ENCODE results near the gene IQCC. TPM values are rescaled to one million over a fixed set of nuclear protein-coding genes. Genes with fewer than 3 reads are reported as not detected.

The IQCC gene
- total RNA-seq, 1 experiment from 2014 or later, result 4.0 TPM

DNA sequence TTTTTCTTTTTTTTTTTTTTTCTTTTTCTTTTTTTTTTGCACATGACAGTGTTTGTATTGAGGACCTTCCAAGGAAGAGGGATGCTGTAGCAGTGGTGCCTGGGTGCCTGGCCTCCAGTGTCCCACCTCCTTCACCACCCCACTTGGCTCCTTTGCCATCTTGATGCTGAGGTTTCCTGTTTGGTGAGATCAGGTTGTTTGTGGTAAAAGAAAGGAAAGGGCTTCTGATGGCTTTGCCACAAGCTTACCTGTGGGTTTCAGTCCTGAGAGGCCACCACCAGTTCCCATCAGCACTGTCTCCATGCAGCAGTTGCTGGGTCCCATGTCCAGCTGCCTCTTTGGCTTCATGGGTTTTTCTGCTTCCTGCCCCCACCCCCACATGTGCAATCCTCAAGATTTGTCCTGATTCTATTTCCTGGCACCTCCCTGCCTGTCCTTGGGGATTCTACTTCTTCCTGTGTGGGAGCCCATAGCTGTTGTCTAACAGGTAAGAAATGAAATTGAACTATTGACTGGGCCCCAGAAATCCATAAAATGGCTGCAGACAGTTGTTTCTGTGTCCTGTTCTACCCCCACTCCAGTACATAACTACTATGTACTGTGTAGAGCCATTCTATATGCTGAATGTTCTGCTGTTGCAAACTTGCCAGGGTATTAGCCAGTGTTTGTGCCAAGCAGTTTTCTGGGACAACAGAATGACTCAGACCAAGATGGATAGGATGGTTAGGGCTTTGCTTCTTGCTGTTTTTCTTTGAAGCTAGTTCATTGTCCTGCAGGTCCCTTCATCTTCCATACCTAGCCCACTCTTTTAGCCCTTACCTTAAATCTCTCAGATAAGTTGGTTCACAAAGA lies 9.3 kb upstream of the IQCC start:
- DNase-seq (ENCODE audit: low read depth), result no peak

DNA sequence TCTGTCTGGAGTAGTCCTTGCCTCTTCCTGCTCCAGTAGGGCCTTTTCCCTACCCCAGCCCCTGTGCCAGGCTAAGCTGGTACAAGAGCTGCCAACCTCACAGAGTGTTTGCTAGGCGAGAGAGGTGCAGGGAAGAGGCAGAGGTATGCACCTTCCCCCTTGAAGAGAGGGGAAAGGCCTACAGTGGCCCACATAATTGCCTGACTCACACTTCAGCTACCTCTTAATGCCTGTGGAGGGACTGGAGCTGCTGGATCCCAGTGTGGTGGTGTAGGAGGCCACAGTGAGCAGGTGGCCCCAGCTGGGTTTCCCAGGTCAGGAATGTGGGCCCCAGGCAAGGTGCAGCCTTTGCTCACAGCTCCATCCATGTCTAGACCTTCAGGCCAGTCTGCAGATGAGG lies 8.4 kb upstream of the IQCC start:
- no peak for DNase-seq (ENCODE audit: low read depth)

DNA sequence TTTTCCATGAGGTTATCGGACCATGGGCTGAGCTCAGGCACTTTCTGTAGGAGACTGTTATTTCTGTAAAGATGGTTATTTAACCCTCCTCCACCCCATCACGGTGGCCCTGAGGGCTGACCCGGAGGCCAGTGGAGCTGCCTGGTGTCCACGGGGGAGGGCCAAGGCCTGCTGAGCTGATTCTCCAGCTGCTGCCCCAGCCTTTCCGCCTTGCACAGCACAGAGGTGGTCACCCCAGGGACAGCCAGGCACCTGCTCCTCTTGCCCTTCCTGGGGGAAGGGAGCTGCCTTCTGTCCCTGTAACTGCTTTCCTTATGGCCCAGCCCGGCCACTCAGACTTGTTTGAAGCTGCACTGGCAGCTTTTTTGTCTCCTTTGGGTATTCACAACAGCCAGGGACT lies 7.6 kb upstream of the IQCC start:
- no peak for DNase-seq (ENCODE audit: low read depth)

DNA sequence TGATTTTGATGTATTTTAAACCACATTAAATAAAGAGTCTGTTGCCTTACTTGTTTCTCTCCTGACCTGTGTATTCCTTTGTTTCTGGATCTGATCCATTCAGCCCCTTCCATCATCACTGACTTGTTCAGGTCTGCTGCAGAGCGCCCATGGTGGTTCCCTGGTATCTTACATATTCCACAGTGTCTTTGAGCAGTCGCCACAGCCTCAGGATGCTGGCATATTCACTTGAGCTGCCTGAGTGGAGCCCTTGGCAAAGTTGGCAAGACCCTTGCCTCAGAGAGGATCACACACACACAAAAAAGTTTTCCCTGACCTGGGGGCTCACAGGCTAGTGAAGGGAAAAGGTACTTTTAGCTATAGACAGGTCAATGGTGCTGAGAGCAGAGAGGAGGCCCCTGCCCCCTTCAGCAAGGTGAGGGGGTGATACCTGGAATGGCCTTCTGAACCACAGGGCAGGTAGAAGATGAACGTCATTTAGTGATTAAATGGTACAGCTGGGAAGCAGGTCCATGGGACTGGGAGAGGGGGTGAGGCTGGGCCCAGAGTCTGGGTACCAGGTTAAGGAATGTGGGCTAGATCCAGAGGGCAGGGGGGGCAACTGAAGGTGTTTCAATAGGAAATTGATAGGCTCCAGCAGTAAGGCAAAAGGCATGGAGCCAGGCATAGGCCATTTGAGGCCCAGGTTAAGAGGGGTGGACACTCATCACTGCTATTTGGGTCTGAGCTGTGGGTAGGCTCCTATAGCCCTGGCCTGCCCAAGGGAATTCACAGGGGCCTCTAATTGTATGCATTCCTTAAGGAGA lies 7.0 kb upstream of the IQCC start:
- no peak for DNase-seq (ENCODE audit: low read depth)

DNA sequence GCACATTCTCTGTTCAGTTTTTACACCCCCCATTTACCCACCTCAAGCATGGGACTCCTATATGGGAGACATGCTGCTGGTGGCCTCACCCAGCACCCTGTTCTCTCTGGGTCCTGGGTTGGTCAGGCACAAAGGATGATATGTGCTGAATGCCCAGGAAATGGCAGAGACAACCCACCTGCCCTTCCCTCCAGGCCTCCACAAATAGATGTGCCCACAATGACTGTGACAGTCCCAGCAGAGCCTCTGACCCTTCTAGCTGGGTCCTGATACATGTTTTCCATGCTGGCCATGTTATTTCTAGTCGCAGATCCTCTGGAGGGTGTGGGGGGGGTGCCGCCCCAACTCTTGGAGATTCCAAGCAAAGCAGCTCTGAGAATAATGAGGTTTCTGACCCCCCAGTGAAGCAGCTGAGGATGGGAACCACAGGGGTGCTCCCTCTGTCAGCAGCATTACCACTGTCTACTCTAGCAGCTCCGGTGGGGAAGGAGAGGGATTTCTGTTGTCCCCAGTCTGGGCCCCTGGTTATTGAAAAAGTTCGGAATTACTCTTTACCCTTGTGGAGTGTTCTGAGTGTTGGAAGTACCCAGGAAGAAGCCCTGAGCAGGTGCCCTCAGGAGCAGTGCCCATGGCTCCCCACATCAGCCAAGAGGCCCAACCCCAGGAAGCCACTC lies 6.3 kb upstream of the IQCC start:
- DNase-seq (ENCODE audit: low read depth), result no peak

DNA sequence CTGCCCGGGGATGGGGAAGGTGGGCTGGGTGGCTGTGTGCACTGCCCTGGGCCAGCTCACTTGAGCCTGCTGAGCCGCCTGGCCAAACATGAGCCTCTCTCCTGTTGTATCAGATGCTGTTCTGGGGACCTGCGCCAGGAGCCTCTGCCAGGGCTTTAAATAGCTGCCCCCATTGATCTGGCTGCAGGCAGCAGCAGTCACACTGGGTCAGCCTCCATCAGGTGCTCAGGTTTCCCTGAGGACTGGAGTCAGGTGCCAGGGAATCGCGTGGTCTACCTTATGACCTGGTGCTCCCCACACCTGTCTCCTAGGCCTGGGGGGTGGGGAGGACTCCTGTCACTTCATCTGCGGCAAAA lies 5.8 kb upstream of the IQCC start:
- no peak for DNase-seq (ENCODE audit: low read depth)

DNA sequence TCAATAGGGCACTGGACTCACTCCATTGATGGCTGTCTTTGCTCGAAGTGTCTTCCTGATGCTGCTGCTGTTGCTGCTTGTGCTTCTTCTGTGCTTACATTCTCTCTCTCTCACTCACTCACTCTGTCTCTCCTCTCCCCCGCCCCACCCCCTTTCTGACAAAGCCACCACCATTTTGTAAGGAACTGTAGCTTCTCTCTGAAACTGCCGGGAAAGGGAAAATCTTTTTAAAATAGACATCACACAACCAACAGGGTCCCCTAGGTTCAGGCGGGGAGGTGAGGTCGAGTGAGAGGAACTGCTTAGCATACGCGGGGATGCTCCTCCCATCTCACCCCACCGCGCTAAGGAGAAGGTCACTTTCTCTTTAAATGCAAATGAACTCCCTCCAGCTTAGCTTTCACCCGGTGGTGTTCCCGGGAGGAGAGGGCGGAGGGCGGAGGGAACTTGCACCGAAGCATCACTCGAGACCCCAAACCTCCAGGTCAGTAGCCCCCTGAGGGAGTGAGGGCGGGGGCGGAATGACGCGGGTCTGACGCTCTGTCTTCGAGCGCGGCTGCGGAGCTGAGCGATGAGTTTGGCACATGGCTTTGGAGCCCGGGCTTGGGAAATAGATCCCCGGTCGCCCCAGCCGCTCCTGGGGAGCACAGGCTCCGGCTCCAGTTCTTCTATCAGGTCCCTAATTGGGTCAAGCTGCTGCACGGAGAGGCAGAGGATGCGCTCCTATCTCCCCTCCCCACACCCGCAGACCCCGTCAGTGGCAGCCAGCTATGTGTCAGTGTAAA lies 5.1 kb upstream of the IQCC start, which contains the start of gene CCDC28B:
TSS of gene CCDC28B (plus strand) at position 370 of the 785 bp plus-strand sequence. CDS start 1,341 bp downstream, outside the sequence.
- DNase-seq (ENCODE audit: low read depth), result peak; percentile 68

DNA sequence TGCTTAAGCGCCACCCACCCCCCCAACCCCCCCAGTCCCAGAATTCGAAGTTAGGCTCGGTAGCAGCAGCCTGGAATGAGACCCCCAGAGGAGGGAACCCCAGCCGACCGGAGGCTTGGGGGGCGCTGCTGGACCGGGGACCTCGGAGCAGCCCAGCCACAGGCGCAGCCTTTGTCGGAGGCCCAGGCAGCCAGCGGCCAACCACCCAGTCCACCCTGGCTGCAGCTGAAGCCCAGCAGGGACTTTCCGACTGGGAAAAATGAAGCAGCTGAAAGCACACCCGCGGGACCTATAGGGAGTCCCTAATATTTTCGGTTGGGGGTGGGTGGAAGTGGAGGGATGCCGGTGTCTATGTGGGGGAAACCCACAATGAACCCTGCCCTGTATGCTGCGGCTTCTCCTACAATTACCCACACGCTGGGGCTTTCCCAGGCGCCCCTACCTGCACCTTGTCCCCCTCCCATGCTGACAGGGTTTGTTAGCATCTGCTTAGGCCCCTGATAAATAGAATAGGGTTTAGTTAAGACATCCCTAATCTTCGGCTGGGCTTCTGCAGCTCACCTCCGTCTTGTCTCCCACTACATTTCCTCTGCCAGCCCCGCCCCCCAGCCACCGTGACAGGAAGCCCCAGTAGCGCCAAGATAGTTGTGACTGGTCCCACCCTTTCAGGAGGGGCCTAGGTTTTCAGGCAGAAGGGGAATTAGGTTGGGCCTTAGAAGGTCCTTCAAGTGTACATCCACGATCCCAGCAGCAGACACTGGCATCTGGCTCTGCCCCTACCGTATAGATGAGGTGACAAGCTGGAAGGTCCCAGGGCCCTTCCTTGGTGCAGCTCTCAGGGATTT lies 4.2 kb upstream of the IQCC start:
- peak; percentile 53 for DNase-seq (ENCODE audit: low read depth)

DNA sequence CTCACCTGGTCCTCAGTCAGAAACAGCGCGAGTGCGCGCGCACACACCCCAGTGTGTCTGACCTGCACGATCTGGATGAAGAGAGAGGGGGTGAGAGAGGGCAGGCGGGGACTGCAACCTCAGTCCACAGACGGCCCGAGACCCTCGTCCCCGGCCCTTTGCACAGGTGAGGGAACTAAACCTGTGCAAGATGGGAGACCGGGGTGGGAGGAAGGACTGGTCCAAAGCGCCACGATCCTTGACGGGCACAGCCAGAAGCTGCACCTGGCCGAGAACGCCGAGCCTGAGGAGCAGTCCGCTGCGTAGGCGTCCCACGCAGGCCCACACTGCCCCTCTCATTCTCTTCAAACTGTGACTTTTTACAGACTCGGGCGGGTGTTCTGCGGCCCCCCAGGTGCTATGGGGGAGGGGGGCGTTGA lies 519 bp upstream of the IQCC start:
- DNase-seq (ENCODE audit: low read depth), result no peak

DNA sequence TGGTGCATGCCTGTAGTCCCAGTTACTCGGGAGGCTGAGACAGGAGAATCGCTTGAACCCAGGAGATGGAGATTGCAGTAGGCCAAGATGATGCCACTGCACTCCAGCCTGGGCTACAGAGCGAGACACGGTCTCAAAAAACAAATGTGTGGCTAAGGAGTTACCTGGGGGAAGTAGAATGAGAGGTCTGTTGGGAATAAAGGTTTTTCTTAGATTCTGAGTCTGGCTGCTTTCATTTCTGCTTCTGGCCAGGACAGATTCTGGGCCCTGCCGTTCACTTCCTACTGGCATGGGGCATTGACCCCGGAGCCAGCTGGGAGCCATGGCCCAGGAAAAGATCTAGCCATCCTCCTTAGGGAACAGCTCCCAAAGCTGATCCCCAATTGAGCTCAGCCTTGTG lies 3.0 kb downstream of the IQCC start:
- DNase-seq (ENCODE audit: low read depth), result no peak

DNA sequence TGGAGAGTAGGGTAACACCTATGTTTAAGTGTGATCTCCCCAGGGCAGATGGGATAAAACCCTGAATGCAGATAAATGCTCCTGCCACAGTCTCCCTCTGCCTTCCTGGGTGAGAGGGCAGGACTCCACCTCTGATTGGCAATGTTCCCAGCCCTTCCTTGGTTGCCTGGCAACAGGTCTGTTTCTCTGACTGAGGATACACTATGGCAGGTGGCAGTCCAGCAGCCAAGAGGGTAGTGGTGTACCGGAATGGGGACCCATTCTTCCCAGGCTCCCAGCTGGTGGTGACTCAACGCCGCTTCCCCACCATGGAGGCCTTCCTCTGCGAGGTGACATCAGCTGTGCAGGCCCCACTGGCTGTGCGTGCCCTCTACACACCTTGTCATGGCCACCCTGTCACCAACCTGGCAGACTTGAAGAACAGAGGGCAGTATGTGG lies 3.4 kb downstream of the IQCC start, which contains the start of gene DCDC2B:
TSS of gene DCDC2B (plus strand) at position 199 of the 438 bp plus-strand sequence. CDS start at position 204, 5 bp downstream.
- peak; percentile 94 for DNase-seq (ENCODE audit: low read depth)

DNA sequence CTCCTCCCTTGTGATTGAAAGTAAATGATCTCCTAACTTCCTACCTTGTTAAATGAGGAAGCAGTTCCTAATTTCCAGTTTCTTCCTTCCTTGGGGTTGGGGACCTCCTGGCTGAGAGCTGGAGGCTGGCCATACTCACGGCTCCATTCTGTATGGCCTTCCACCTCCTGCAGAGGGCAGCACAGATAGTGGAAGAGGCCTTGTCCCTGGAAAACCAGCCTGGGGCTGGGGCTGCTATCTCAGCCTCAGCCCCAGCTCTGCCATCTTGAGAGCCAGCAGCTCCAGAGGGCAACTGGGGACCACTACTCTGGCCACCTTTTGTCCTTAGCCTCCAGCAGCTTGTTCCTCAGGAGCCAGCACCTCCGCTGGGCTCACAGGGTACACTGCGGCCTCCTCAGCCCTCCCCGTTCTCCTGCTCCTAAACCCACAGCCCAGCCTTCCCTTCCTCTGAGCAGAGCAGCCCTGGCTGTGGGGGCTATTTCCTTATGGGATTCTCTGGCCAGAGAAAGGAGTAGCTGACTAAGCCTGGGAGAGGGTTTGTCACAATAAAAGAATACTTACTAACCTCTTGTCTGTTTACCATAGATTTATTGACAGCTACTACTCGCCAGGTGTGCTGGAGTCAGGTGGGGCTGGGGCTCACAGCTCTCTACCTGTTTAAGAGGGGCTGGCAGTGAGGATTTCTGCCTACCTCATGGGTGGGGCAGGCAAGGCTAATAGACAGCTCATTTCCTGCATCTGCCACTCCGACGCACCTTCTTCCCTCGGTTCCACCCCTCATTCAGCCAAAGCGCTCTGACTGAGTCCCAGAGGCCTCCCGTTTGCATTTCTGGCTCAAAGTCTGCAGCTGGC lies 10.4 kb downstream of the IQCC start:
- peak; percentile 58 for DNase-seq (ENCODE audit: low read depth)

DNA sequence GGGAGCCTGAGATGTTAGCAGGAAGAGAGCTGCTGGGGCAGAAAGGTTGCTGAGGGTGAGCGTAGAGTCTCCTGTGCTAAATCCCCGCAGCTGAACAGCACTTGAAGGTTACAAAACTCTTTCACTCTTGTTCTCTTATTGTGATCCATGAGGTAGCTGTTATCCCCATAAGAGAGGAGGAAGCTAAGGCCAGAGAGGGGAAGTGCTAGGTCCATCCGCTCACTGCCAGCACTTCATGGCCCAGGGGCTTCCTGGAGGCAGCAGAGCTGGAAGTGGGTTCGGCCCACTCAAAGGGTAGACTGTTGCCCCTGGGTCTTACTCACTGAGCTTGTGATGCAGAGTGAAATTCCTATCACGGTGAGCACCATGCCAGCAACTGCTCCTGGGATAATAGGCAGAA lies 11.1 kb downstream of the IQCC start:
- DNase-seq (ENCODE audit: low read depth), result no peak

DNA sequence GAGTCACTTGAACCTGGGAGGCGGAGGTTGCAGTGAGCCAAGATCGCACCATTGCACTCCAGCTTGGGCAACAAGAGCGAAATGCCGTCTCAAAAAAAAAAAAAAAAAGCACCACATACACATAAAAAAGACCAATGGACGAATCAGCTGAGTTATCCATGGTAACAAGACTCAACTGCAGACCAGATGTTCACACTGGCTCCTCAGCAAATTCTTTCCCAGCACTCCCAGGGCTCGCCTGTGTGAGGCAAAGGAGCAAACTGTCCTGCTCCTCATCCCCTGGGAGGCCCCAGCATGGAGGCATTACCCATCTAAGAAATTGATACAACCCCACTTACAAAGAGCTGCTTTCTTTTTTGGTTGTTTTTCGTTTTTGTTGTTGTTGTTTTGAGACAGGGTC lies 13.6 kb downstream of the IQCC start:
- DNase-seq (ENCODE audit: low read depth), result no peak

DNA sequence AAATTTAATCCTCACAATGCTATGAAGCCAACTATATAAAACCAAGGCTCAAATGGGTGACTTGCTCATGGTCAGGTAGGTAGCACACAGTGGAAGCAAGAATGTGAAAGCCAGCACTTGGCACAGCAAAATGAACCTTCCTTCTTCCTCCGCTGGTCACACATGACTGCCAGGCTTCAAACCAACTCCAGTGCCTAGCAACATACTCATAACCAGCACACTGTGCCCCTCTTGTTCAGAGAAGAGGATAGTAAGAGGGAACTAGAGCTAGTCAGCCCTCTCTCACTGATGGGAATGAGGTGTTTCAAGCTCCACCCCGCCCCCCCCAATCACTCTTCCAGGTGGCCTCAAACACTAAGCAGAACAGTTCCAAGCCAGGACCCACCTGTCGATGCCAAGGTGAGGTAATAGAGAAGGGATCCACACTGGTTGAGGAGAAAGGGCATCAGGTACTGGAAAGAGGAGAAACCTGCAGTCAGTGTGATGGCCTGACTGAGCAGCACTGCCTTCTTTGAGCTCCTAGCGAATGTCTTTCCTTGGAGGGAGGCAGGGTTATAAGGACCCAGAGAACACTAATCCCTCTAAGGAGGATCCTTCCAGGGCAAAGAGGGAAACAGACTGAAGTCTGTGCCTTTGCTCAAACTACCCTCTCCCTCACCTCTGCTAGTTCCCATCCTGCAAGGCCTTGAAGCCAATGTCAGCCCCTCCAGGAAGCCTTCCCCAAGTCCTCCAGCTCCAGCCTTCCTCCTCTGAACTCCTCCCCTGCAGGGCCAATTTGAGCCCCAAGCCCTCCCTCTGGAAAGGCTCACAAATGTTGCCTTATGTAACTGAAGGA lies 15.5 kb downstream of the IQCC start:
- DNase-seq (ENCODE audit: low read depth), result no peak

DNA sequence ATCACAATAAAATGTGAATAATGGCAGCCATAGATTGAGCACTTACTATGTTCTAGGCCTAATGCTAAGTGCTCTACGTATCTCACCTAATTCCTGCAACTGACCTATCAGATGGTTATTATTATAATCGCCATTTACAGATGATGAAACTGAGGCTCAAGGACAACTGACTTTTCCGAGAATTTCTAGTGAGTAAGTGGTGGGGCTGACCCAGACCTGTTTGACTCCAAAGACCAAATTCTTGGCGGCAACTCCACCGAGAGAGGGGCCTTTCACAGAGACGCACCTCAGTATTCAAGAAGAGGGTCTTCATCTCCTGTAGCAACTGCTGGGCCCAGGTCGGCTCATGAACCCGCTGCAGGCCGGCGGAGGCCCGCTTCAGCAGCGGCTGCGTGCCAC lies 16.1 kb downstream of the IQCC start:
- DNase-seq (ENCODE audit: low read depth), result no peak

DNA sequence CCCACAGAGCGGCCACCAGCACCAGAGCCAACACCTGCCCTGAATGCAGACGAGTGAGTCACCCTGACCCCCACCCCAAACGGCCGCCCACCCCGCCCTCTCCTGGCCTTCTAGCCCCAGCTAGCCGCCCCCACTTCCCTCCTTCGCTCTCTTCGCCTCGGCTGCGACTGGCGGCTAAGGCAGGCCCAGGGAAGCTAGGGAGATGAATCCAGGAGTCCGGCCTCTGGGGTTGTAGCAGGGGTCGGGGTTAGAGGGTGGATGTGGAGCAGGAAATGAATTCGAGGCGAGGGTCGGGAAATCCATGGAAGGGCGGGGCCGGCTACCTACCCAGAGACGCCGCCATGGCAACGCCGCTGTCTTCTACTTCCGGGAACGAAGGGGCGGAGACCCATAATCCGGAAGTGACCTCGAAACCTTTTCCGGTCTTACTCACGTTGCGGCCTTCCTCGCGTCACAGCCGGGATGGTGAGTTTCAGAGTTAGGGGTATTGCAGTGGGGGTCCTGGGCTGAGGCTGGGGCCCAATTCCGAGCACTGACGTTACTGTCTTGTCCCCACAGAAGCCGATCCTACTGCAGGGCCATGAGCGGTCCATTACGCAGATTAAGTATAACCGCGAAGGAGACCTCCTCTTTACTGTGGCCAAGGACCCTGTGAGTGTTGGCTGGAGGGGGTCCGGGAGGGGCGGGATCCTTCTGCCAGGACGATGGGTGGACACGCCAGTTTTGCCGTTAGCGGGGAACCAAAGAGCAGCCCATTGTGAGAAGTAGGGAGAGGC lies 16.7 kb downstream of the IQCC start, which contains the start of the genes EIF3I and TMEM234:
TSS of gene EIF3I (plus strand) at position 428 of the 776 bp plus-strand sequence. CDS start at position 463, 35 bp downstream.
TSS of gene TMEM234 (minus strand) at position 374 of the 776 bp plus-strand sequence. CDS start at position 343, 31 bp downstream.
- DNase-seq (ENCODE audit: low read depth), result peak; percentile 87
